ENCODE measurements around the gene RAF1. TPM values are rescaled to one million over a fixed set of nuclear protein-coding genes. Genes with fewer than 3 reads are reported as not detected.

RAF1 gene
- total and polyA plus RNA-seq, 2 experiments from 2014 or later = 39.5 to 123 TPM

Small RNAs within 50 kb of the gene (small RNA-seq; reads per million reads assigned to genes)
- gene CRIP1P1 (ENCODE audit: low replicate concordance) (not detected), gene RF00017 (ENCODE audit: low replicate concordance) (not detected)

Other genes starting within 250 kb of the RAF1 start
- gene TSEN2, start 179.6 kb downstream of the RAF1 start, total RNA-seq (2014; rRNA removed; shearing (Covaris generic)) = 25.8 and 27.7 TPM in 2 replicates
- gene TSEN2, start 179.6 kb downstream of the RAF1 start, polyA plus RNA-seq (2016; fragmentation: Nextera tagmentation; extraction: Ambion mirVana) = 24.1 and 30.0 TPM in 2 replicates
- not detected in 2 replicates for gene MKRN2OS, start 118.6 kb downstream of the RAF1 start, total RNA-seq (2014; rRNA removed; shearing (Covaris generic))
- 0.55 and 0.59 TPM in 2 replicates for gene MKRN2OS, start 118.6 kb downstream of the RAF1 start, polyA plus RNA-seq (2016; fragmentation: Nextera tagmentation; extraction: Ambion mirVana)
- 21.6 and 24.6 TPM in 2 replicates for gene MKRN2, start 107.0 kb downstream of the RAF1 start, total RNA-seq (2014; rRNA removed; shearing (Covaris generic))
- 9.1 and 11.4 TPM in 2 replicates for gene MKRN2, start 107.0 kb downstream of the RAF1 start, polyA plus RNA-seq (2016; fragmentation: Nextera tagmentation; extraction: Ambion mirVana)
- gene TMEM40, start 95.1 kb upstream of the RAF1 start, total RNA-seq (2014; rRNA removed; shearing (Covaris generic)) = 0.14 TPM in 1 of 2 replicates, not detected in the other
- gene TMEM40, start 95.1 kb upstream of the RAF1 start, polyA plus RNA-seq (2016; fragmentation: Nextera tagmentation; extraction: Ambion mirVana) = 0.48 and 0.56 TPM in 2 replicates
- 16.5 and 20.5 TPM in 2 replicates for gene CAND2, start 132.6 kb upstream of the RAF1 start, total RNA-seq (2014; rRNA removed; shearing (Covaris generic))
- gene CAND2, start 132.6 kb upstream of the RAF1 start, polyA plus RNA-seq (2016; fragmentation: Nextera tagmentation; extraction: Ambion mirVana) = 4.5 and 5.6 TPM in 2 replicates
- 561 and 772 TPM in 2 replicates for gene RPL32, start 177.4 kb upstream of the RAF1 start, total RNA-seq (2014; rRNA removed; shearing (Covaris generic))
- 2,550 and 2,858 TPM in 2 replicates for gene RPL32, start 177.4 kb upstream of the RAF1 start, polyA plus RNA-seq (2016; fragmentation: Nextera tagmentation; extraction: Ambion mirVana)